Spleen (tissue), 11 donors: Measurements from ENCODE around the gene CIC. TPM values are rescaled to one million over a fixed set of nuclear protein-coding genes. Genes with fewer than 3 reads are reported as not detected.

ENCODE experiments used
- DNase-seq: peaks from one replicate; pipeline ENCODE4 v3.0.0-alpha.2; 2020
- H3K27ac ChIP-seq, 8 donors: fragments of 200-600 bp; sonication (generic) in 7 of 8; 1 replicate in 4 of 8; 2 replicates in 4 of 8; pipeline versions ENCODE4 v1.5.0 to v1.8.0; 2016 to 2021; ENCODE audit warnings: inconsistent platforms in 4 of 8, mild to moderate bottlenecking in 4 of 8, moderate library complexity in 1 of 8
- H3K27me3 ChIP-seq, 7 donors: fragments of 200-600 bp; sonication (generic) in 6 of 7; replicated peaks in 1 of 7; 1 replicate in 4 of 7; 2 replicates in 3 of 7; pipeline versions ENCODE4 v1.5.0 to v1.8.0; 2016 to 2021; ENCODE audit warnings: inconsistent platforms in 3 of 7, mild to moderate bottlenecking in 1 of 7
- H3K36me3 ChIP-seq, 6 donors: fragments of 200-600 bp; sonication (generic) in 5 of 6; 1 replicate in 4 of 6; 2 replicates in 2 of 6; pipeline versions ENCODE4 v1.5.0 to v1.8.0; 2016 to 2021; ENCODE audit warnings: inconsistent platforms in 2 of 6
- H3K4me1 ChIP-seq, 6 donors: fragments of 200-600 bp; sonication (generic) in 5 of 6; 1 replicate in 3 of 6; 2 replicates in 3 of 6; pipeline versions ENCODE4 v1.5.0 to v1.8.0; 2016 to 2021; ENCODE audit warnings: inconsistent platforms in 3 of 6
- H3K4me3 ChIP-seq, 8 donors: fragments of 200-600 bp; sonication (generic) in 7 of 8; 1 replicate in 4 of 8; 2 replicates in 4 of 8; pipeline versions ENCODE4 v1.5.0 to v1.8.0; 2016 to 2021; ENCODE audit warnings: inconsistent platforms in 4 of 8, mild to moderate bottlenecking in 4 of 8, moderate library complexity in 2 of 8
- H3K9me3 ChIP-seq, 8 donors: fragments of 200-600 bp; sonication (generic) in 7 of 8; 1 replicate in 4 of 8; 2 replicates in 4 of 8; pipeline versions ENCODE4 v1.5.0 to v1.8.0; 2016 to 2021; ENCODE audit warnings: inconsistent platforms in 4 of 8
- CTCF ChIP-seq, 11 experiments: fragments of 200-600 bp in 7 of 11; fragments of 450-650 bp in 4 of 11; sonication (generic) in 4 of 11; IDR thresholded peaks in 8 of 11; conservative IDR thresholded peaks in 3 of 11; 1 replicate in 7 of 11; 2 replicates in 4 of 11; pipeline versions ENCODE4 v1.4.0 to v1.8.0; 2016 to 2021; ENCODE audit warnings: antibody characterized with exemption in 11 of 11, inconsistent platforms in 4 of 11, mild to moderate bottlenecking in 1 of 11
- POLR2A ChIP-seq, 3 donors: fragments of 450-650 bp; IDR thresholded peaks; one replicate each; pipeline ENCODE4 v1.5.1; 2017; ENCODE audit warnings: antibody characterized with exemption in 3 of 3, mild to moderate bottlenecking in 1 of 3
- POLR2AphosphoS5 ChIP-seq, 3 donors: sonication (generic); formaldehyde crosslinking; IDR thresholded peaks; one replicate each; pipeline ENCODE4 v1.5.1; 2017; ENCODE audit warnings: antibody characterized with exemption in 3 of 3
- WGBS, 5 donors: extraction: QIAGEN DNeasy Blood & Tissue Kit in 3 of 5; methylation state at CpG; one replicate each; pipeline versions ENCODE4 v1.1.5 to v1.1.7; 2013 to 2018; 5-methylcytosine and 5-hydroxymethylcytosine counted together
- intact Hi-C: fragments of 100-400 bp; cut with DNase I; formaldehyde crosslinking; loops from one replicate; pipeline ENCODE4 v1.15.0; 2023; ENCODE audit warnings: low total_unique reads
- polyA plus RNA-seq, 3 donors: library from polyadenylated mRNA; stranded (reverse); fragments of 200-250 nt; gene quantifications; one replicate each; pipeline ENCODE4 v1.2.1, GENCODE V29; 2013
- total RNA-seq, 7 donors: library from RNA; depleted of rRNA in 3 of 7; stranded (reverse); fragments of >200 nt in 3 of 7; fragmentation: NEBNext Ultra II Directional in 4 of 7; extraction: Animal tissue kit (Norgen Biotek cat#: 25700) in 4 of 7; gene quantifications; one replicate each; pipeline versions ENCODE4 v1.1.0 to v1.2.1, GENCODE V29; 2016 to 2021
- donor health status: healthy with polysubstance abuse.
- donor health status: DM: no; HTN: no; CAD: no; lungs with moderate emphysema.
- donor health status: DM: no; HTN: no; CAD: no.
- donor health status: Bipolar disorder and iron deficiency.
- donor health status: healthy.
- donor health status: DM: no; HTN: no; CAD: no.
- donor health status: DM: yes; HTN: yes; CAD: no.

Gene CIC
- total and polyA plus RNA-seq, 10 donors = 12.5 to 100 (median 69.8) TPM

DNA sequence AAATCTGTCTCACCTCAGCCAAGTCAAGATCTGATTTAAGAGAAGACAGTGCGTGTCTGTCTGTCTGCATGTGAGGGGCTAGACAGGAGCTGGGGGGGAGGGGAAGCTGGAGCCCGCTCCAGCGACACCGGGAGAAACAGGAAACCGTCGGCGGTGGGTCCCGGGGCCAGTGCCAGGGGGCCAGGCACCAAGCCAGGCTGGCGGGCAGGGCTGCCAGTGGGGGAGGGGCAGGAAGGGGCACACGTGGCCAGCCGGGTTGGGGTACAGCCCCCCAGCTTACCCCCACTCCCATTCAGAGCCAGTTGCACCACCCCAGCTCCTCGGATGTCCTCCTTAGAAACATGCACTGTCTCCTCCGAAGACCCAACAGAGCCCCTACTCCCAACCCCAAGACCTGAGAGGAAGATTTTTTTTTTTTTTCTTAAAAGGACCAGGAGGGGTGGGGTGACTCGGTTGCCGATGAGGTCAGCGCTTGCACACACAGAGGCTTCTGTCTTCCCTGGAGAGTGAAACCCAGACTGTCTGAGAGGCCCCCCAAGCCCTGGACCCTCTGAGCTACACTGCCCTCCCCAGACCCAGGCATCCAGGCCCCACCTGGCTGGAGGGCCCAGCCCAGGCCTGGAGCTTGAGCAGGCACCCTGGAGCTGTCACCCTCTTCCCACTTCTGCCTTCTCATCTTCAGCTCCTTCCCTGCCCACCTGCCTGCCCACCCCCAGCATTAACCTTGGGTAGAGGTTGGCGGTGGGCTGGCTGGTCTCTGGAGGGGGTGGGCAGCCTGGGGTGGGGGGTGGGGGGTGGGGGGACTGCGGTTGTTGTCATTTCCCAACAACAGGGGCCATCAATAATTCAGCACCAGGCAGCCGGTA, 18.2 kb upstream of the CIC start:
- Histone ChIP-seq H3K9me3 (no peaks in the 10 kb centered on the region), H3K4me3 (peak overlapping the region in 1 of 8 donors; percentile 86), H3K4me1 (peaks cover 26 to 79% (median 64%) of the 10 kb centered on the region in 6 donors), H3K27me3 (peaks cover 0 to 5% (median 0%) of the 10 kb centered on the region in 7 donors), H3K36me3 (peaks cover 0 to 28% (median 17%) of the 10 kb centered on the region in 6 donors), H3K27ac (peak overlapping the region; percentile 59 to 99 (median 82))
- intact Hi-C loops = no loop called here
- TF ChIP-seq CTCF (IDR thresholded peaks at IDR 0.05 in 8 of 11, conservative IDR thresholded peaks at IDR 0.05 in 3 of 11) (no peak), POLR2AphosphoS5 (IDR thresholded peaks at IDR 0.05) (peak in 2 of 3 donors; percentile 35 to 72), POLR2A (IDR thresholded peaks at IDR 0.05) (no peak)
- 9 to 19% (median 14%) methylated on average over 17 to 19 of the region's 19 CpGs for WGBS, 5 donors
- DNase-seq = peak; percentile 82

- intact Hi-C loops = no loop called here
- WGBS, 5 donors = 78 to 89% (median 81%) methylated on average over 3 to 4 of the region's 4 CpGs
- Histone ChIP-seq H3K27ac (peak overlapping the region in 7 of 8 donors; percentile 97 to 99 (median 98)), H3K9me3 (no peaks in the 10 kb centered on the region), H3K4me3 (peak overlapping the region in 6 of 8 donors; percentile 77 to 97 (median 86)), H3K4me1 (peaks cover 25 to 79% (median 64%) of the 10 kb centered on the region in 6 donors), H3K36me3 (peaks cover 0 to 28% (median 17%) of the 10 kb centered on the region in 6 donors), H3K27me3 (peaks cover 0 to 11% (median 0%) of the 10 kb centered on the region in 7 donors)
- no peak for TF ChIP-seq CTCF (IDR thresholded peaks at IDR 0.05 in 8 of 11, conservative IDR thresholded peaks at IDR 0.05 in 3 of 11)
- TF ChIP-seq POLR2A (IDR thresholded peaks at IDR 0.05) = no peak
- TF ChIP-seq POLR2AphosphoS5 (IDR thresholded peaks at IDR 0.05) = no peak
- no peak for DNase-seq
These were observed 17.3 kb upstream of the CIC start for GRCh38 chr19:42251572-42252358.

DNA sequence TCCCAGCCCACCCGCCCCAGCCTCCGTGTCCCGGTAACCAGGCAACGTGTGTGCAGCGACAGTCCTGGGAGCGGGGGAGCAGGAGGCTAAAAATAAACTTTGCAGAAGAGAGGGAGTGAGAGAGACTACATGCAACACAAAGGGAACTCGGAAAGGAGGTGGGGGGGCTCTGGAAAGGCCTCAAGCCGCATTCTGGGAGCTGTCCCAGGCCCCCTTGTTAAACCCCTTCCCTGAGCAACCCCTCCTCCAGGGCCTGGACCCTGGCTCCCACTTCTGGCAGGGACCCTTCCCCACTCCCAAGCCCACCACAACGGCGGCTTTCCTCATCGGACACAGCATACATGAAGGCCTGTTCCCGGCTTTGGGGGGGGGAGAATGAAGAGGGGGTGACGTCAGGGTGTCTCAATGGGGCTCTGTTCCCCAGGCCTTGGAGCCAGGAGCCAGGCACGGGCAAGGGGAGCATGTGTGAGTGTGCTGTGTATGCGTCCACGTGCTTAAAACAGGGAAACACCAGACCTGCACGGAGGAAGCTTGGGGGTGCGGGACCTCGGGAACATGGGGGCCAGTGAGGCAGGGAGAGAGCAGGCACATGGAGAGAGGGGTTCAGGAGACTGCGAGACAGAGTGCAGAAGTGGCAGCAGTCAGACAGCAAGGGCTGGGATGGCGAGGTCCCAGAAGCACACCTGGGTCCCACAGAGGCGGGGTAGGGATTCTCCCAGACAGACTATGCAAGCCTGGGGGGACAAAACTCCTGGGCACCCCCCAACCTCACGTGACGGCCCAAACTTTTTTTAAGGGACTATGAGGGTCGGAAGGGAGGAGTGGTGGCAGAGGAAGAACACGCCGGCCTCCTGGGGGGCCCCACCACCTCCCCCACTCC, 16.4 kb upstream of the CIC start:
- Histone ChIP-seq H3K27ac (peak overlapping the region; percentile 97 to 99 (median 98)), H3K9me3 (no peaks in the 10 kb centered on the region), H3K4me1 (peaks cover 26 to 74% (median 65%) of the 10 kb centered on the region in 6 donors), H3K36me3 (peaks cover 0 to 28% (median 17%) of the 10 kb centered on the region in 6 donors), H3K27me3 (peaks cover 0 to 11% (median 0%) of the 10 kb centered on the region in 7 donors), H3K4me3 (peak overlapping the region; percentile 77 to 97 (median 86))
- intact Hi-C loops = no loop called here
- 9 to 11% (median 10%) methylated on average over 27 of the region's 27 CpGs for WGBS, 5 donors
- DNase-seq = peak; percentile 81
- TF ChIP-seq POLR2AphosphoS5 (IDR thresholded peaks at IDR 0.05) (no peak), CTCF (IDR thresholded peaks at IDR 0.05 in 8 of 11, conservative IDR thresholded peaks at IDR 0.05 in 3 of 11) (no peak), POLR2A (IDR thresholded peaks at IDR 0.05) (no peak)
